IPS-NIHi11 (cell line): ENCODE results near the gene AQR.
"Not testable (repeated sequence)": the region's sequence is repeated elsewhere in the genome, so short reads cannot be mapped to it uniquely, and the experiment has no call there.

Experiments
- DNase-seq: peaks from one replicate; pipeline ENCODE4 v3.0.0; 2012; ENCODE audit warnings: mixed read lengths, low spot score

Gene AQR

DNA sequence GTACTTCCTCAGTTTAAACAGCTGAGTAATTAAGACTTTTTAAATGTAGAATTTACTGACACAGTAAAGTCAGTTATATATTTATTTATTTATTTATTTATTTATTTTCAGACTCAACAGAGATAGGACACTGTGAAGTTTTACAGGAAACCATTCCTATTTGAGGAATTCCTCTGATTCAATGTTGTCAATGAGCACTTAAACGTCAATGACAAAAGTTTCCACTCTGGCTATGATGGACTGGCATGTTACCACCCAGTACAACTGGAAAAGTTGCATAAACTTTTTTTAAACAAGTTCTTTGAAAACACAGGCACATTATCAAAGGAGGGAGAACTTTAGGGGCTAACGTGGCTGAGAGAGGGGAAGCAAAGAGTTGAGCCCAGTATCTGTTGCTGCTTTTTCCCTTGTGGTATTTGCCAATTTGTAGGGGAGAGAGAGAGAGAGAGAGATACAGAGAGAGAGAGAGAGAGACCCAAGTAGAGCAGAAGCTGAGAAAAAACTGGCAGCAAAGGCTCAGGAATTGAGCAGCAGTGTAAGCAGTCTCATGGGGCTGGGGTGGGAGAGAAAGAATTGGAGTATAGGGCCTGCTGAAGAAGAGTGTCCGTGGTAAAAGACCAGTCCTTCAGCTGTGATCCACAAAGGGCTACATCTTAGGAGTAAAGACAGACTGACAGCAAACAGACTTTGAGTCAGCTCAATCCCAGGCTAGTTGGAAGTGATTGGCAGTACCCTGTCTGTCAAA lies 155.9 kb downstream of the AQR start:
- DNase-seq = no peak

DNA sequence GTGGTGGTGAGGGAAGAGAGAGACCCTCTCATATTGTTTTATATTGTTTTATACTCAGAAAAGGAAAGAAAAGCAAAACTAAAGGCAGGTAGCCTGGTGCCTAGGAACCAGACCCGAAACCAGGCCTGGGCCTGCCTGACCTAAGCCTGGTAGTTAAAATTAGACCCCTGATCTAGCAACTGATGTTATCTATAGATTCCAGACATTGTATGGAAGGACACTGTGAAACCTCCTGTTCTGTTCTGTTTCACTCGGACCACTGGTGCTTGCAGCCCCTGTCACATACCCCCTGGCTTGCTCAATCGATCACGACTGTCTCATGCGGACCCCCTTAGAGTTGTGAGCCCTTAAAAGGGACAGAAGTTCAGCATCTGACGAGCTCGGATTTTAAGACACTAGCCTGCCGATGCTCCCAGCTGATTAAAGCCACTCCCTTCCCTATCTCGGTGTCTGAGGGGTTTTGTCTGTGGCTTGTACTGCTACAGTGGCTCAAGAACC lies 156.6 kb downstream of the AQR start:
- DNase-seq = not testable (repeated sequence)

DNA sequence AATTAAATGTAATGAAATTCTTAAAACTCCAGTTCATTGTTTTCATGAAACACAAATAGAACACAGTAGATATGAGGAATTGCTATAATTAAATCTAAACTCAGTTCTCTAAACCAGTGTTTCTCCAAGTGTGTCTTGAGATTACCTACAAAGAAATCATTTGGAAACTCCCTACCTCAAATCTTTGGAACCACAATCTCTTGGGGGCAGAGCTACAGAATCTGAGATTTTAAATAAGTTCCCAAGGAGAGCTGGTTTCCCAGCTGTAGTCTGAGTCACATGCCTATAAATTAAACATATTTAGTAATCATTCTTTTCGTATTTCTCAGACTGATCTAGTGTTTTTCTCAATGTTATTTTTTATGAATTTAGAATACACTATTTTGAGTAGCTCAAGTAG lies 157.2 kb downstream of the AQR start:
- no peak for DNase-seq

- DNase-seq = no peak
These were observed 159.0 kb downstream of the AQR start for GRCh38 chr15:34810443-34811129.

DNA sequence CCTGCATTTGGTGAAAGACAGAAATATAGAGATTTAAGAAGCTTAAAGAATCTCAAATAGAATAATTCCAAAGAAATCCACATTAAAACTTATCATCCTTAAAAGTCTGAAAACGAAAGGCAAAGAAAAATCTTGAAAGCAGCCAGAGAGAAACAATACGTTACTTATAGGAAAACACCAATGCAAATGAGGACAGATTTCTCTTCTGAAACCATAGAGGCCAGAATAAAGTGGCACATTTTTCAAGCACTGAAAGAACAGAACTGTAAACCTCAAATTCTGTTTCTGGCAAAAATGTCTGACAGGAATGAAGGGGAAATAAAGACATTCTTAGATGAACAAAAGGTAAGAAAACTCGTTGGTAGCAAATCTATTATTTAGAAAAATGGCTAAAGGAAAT lies 160.4 kb downstream of the AQR start:
- DNase-seq = no peak

DNA sequence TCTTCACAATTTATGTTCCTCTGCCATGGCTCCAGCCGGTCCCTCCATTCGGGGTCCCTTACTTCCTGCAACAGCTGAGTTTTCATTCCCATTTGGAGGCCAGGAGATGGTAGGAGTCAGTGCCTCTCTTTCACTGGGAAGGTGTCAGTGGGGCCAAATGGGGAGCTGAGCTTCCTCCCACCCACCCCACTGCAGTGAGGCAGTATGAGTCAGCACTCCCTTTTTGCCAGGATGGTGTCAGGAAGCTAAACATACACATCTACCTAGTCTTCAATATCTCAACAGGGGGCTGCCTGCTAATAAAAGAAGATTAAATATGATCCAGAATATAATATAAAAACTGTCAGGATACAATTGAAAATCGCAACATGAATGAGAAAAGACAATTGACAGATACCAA lies 161.5 kb downstream of the AQR start:
- no peak for DNase-seq

DNA sequence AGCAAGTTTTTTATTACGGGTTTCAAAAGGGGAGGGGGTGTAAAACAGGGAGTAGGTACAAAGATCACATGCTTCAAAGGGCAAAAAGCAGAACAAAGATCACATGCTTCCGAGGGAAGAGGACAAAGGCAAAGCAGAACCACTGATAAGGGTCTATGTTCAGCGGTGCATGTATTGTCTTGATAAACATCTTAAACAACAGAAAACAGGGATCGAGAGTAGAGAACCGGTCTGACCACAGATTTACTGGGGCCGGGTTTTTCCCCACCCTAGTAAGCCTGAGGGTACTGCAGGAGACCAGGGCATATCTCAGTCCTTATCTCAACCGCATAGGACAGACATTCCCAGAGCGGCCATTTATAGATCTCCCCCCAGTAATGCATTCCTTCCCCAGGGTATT lies 162.3 kb downstream of the AQR start:
- DNase-seq = not testable (repeated sequence)

DNA sequence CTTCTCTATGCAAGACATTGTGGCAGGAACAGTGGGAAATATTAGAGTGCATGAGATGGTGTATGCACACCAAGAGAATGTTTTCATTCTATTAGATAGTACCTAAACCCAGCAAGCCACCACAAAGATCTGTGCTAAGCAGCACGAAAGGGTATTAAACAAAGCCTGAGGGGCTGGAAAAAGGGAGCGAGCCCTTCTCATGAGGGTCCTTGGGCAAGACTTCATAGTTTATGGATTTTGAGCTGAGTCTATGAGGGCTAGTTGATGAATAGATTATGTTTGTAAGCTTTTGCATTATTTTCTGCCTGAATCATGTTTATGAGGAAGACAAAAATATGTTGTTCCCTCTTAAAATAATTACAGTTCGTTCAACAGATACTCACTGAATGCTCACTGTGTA lies 164.8 kb downstream of the AQR start:
- no peak for DNase-seq

DNA sequence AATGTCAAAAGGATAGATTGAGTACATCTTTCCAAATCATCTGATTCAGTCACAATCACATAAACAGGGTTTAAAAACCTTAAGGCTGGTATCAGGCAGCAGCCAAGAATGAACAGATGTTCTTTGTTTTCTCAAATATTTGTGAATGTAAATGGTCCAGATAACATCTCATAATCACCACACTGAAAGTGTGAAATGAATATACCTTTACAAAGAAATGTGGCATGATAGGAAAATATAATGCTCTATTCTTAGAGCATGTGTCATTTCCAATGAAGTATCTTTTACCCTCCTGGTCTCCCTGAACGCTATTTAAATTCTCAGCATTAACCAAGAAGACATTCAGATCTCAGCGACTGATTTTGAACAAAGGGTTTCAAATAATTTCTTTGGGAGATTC lies 165.4 kb downstream of the AQR start:
- no peak for DNase-seq

GRCh38 chr15:34802803-34803750 lies 166.5 kb downstream of the AQR start:
- DNase-seq = no peak

DNA sequence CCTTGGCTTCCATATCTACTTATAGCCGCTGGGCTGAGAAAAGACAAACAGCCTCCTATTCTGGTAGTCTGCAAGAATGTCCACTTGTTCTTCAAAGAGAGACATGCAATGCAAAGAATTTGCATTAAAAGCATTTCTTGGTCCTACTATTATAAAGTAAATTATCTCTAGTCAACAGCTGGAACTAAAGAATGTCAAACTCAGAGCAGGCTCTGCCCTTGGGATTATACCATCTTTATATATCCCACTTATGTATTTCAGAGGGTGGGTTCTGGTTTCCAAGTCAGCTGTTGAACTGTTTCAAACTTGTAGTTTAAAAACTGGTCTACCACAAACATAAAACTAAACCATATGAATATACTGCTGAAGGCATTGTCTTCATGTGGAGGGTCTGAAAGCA lies 167.2 kb downstream of the AQR start:
- no peak for DNase-seq
